ENCODE data around the gene IRX5.

DNA sequence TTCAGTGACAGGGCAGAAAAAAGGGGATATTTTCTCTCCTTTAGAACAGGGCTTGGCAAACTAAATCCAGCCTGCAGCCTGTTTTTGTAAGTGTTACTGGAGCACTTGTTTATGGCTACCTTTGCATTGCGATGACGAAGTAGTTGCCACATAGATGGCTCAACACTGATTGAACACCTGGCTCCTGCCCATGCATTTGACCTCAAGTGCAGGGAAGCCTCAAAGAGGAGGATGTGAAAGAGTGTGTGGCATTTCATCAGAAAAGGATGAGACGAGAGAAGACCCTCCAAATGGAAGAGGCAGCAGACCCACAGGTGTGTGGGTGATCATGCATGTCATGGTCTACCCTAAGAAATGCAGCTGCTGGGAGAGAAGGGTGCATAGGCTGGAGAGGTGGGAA lies 32.7 kb upstream of the IRX5 start:
- TF ChIP-seq POLR2A (IDR thresholded peaks at IDR 0.05), result no peak
- TF ChIP-seq POLR2AphosphoS5 (IDR thresholded peaks at IDR 0.05), result no peak
- TF ChIP-seq, protein P1, sequence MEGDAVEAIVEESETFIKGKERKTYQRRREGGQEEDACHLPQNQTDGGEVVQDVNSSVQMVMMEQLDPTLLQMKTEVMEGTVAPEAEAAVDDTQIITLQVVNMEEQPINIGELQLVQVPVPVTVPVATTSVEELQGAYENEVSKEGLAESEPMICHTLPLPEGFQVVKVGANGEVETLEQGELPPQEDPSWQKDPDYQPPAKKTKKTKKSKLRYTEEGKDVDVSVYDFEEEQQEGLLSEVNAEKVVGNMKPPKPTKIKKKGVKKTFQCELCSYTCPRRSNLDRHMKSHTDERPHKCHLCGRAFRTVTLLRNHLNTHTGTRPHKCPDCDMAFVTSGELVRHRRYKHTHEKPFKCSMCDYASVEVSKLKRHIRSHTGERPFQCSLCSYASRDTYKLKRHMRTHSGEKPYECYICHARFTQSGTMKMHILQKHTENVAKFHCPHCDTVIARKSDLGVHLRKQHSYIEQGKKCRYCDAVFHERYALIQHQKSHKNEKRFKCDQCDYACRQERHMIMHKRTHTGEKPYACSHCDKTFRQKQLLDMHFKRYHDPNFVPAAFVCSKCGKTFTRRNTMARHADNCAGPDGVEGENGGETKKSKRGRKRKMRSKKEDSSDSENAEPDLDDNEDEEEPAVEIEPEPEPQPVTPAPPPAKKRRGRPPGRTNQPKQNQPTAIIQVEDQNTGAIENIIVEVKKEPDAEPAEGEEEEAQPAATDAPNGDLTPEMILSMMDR (IDR thresholded peaks at IDR 0.05 in 8 of 11, conservative IDR thresholded peaks at IDR 0.05 in 3 of 11), result no peak

All from spleen (tissue), 7 donors.